GM23248 (cell line): ENCODE measurements around the gene TLK1. TPM values are rescaled to one million over a fixed set of nuclear protein-coding genes. Genes with fewer than 3 reads are reported as not detected.

Source experiments
- DNase-seq: peaks from one replicate; pipeline ENCODE4 v3.0.0-alpha.2; 2015
- H2AFZ ChIP-seq: fragments of 200-600 bp; sonication (generic); 2 replicates; pipeline ENCODE4 v1.6.1; 2016; ENCODE audit warnings: antibody characterized with exemption
- H3F3A ChIP-seq: fragments of 200-600 bp; sonication (generic); 2 replicates; pipeline ENCODE4 v1.6.1; 2016; ENCODE audit warnings: mild to moderate bottlenecking, antibody characterized with exemption, mixed run types; ENCODE audit not compliant: insufficient read depth
- H3K27ac ChIP-seq: fragments of 200-600 bp; sonication (generic); 2 replicates; pipeline ENCODE4 v1.5.1; 2016; ENCODE audit warnings: mild to moderate bottlenecking
- H3K27me3 ChIP-seq: fragments of 200-600 bp; sonication (generic); replicated peaks from 2 replicates; pipeline ENCODE4 v1.6.1; 2016; ENCODE audit warnings: mild to moderate bottlenecking; ENCODE audit not compliant: insufficient read depth
- H3K36me3 ChIP-seq: fragments of 200-600 bp; sonication (generic); 2 replicates; pipeline ENCODE4 v1.6.1; 2016; ENCODE audit warnings: low read depth, mild to moderate bottlenecking
- H3K4me1 ChIP-seq: fragments of 200-600 bp; sonication (generic); 2 replicates; pipeline ENCODE4 v1.6.1; 2016; ENCODE audit warnings: mild to moderate bottlenecking; ENCODE audit not compliant: insufficient read depth
- H3K4me2 ChIP-seq: fragments of 200-600 bp; sonication (generic); one replicate; pipeline ENCODE4 v1.6.1; 2016; ENCODE audit warnings: mild to moderate bottlenecking; ENCODE audit not compliant: unreplicated experiment
- H3K4me3 ChIP-seq: fragments of 200-600 bp; sonication (generic); 2 replicates; pipeline ENCODE4 v1.5.1; 2016; ENCODE audit warnings: mild to moderate bottlenecking
- H3K79me2 ChIP-seq: fragments of 200-600 bp; sonication (generic); 2 replicates; pipeline ENCODE4 v1.6.1; 2016; ENCODE audit warnings: mild to moderate bottlenecking; ENCODE audit not compliant: insufficient read depth
- H3K9ac ChIP-seq: fragments of 200-600 bp; sonication (generic); 2 replicates; pipeline ENCODE4 v1.6.1; 2016; ENCODE audit warnings: mild to moderate bottlenecking
- H3K9me2 ChIP-seq: fragments of 200-600 bp; sonication (generic); 2 replicates; pipeline ENCODE4 v1.6.1; 2016; ENCODE audit warnings: mixed run types, mild to moderate bottlenecking, moderate library complexity; ENCODE audit not compliant: insufficient read depth
- H3K9me3 ChIP-seq: fragments of 200-600 bp; sonication (generic); one replicate; pipeline ENCODE4 v1.6.1; 2017; ENCODE audit warnings: low read depth
- H4K20me1 ChIP-seq: fragments of 200-600 bp; sonication (generic); 2 replicates; pipeline ENCODE4 v1.6.0; 2016; ENCODE audit not compliant: insufficient read depth
- EZH2 ChIP-seq: fragments of 200-600 bp; sonication (generic); IDR thresholded peaks from 2 replicates; pipeline ENCODE4 v1.6.1; 2018; ENCODE audit warnings: antibody characterized with exemption, mild to moderate bottlenecking; ENCODE audit not compliant: insufficient read depth, poor library complexity, severe bottlenecking
- EZH2phosphoT487 ChIP-seq: fragments of 200-600 bp; sonication (generic); IDR thresholded peaks from 2 replicates; pipeline ENCODE4 v1.6.1; 2018; ENCODE audit warnings: antibody characterized with exemption, moderate library complexity, mild to moderate bottlenecking, low read depth; ENCODE audit not compliant: insufficient read depth
- WGBS, 2 experiments: methylation state at CpG; one replicate each; pipeline ENCODE4 v1.1.6; 2015 to 2017; ENCODE audit warnings: low lambda C conversion rate in 2 of 2, low coverage in 1 of 2; ENCODE audit errors: missing lambda C conversion rate in 2 of 2; 5-methylcytosine and 5-hydroxymethylcytosine counted together
- in situ Hi-C: fragments of 300-500 bp; cut with MboI; formaldehyde crosslinking; loops from 2 replicates; pipeline ENCODE4 v1.15.0; 2020
- polyA plus RNA-seq: library from polyadenylated mRNA; unstranded; fragments of >200 nt; fragmentation: Nextera tagmentation; extraction: Ambion mirVana; gene quantifications from 2 replicates; pipeline ENCODE4 v1.2.1, GENCODE V29; 2016
- total RNA-seq: library from RNA; depleted of rRNA; stranded (reverse); fragments of >200 nt; shearing (Covaris generic); gene quantifications from 2 replicates; pipeline ENCODE4 v1.2.3, GENCODE V29; 2014

Gene TLK1
- total and polyA plus RNA-seq, 2 experiments from 2014 or later: 9.6 to 25.6 TPM

GRCh38 chr2:170966648-170967396 is 193.9 kb downstream of the TLK1 start:
- H3K9me2 ChIP-seq: no peaks in the 10 kb centered on the region
- 85 to 86% methylated on average over 13 of the region's 13 CpGs for WGBS, 2 experiments
- DNase-seq: peak; percentile 36
- H3K79me2 ChIP-seq: peaks cover 5% of the 10 kb centered on the region; the same call in 1 of the 2 replicates
- H3K27me3 ChIP-seq: no peaks in the 10 kb centered on the region
- H3K27ac ChIP-seq: no peak overlapping the region
- H4K20me1 ChIP-seq: no peaks in the 10 kb centered on the region
- no peaks in the 10 kb centered on the region for H3K4me1 ChIP-seq
- no peaks in the 10 kb centered on the region for H3K9me3 ChIP-seq
- H3K36me3 ChIP-seq: peaks cover 52% of the 10 kb centered on the region
- peaks cover 22% of the 10 kb centered on the region for H3F3A ChIP-seq
- in situ Hi-C loops: loop anchor here (10.0 kb wide), 1 partner anchor 458 kb away; no protein-coding TSS in a partner anchor
- no peak overlapping the region for H3K4me3 ChIP-seq
- H2AFZ ChIP-seq: no peak overlapping the region
- H3K9ac ChIP-seq: no peak overlapping the region
- TF ChIP-seq EZH2phosphoT487 (no peak), EZH2 (no peak)
- H3K4me2 ChIP-seq: no peak overlapping the region

- H2AFZ ChIP-seq: no peak overlapping the region
- 80 to 82% methylated on average over 20 of the region's 20 CpGs for WGBS, 2 experiments
- no peak overlapping the region for H3K27ac ChIP-seq
- peaks cover 18% of the 10 kb centered on the region for H3F3A ChIP-seq
- H4K20me1 ChIP-seq: no peaks in the 10 kb centered on the region
- TF ChIP-seq EZH2 (no peak), EZH2phosphoT487 (no peak)
- H3K9me3 ChIP-seq: no peaks in the 10 kb centered on the region
- no peak for DNase-seq
- no peaks in the 10 kb centered on the region for H3K27me3 ChIP-seq
- no peak overlapping the region for H3K4me2 ChIP-seq
- peaks cover 62% of the 10 kb centered on the region for H3K36me3 ChIP-seq
- in situ Hi-C loops: loop anchor here (10.0 kb wide), 1 partner anchor 459 kb away; no protein-coding TSS in a partner anchor
- peaks cover 6% of the 10 kb centered on the region for H3K79me2 ChIP-seq
- H3K4me1 ChIP-seq: no peaks in the 10 kb centered on the region
- H3K9me2 ChIP-seq: no peaks in the 10 kb centered on the region
- no peak overlapping the region for H3K9ac ChIP-seq
- no peak overlapping the region for H3K4me3 ChIP-seq
Measured at GRCh38 chr2:170965446-170966225, 195.1 kb downstream of the TLK1 start.

- Histone ChIP-seq H3K27me3 (no peaks in the 10 kb centered on the region), H3K27ac (no peak overlapping the region), H3F3A (peaks cover 20% of the 10 kb centered on the region), H2AFZ (no peak overlapping the region), H3K4me3 (no peak overlapping the region), H3K4me1 (no peaks in the 10 kb centered on the region), H3K79me2 (peaks cover 13% of the 10 kb centered on the region), H4K20me1 (no peaks in the 10 kb centered on the region), H3K36me3 (peaks cover 80% of the 10 kb centered on the region), H3K9ac (no peak overlapping the region), H3K9me2 (no peaks in the 10 kb centered on the region), H3K9me3 (no peaks in the 10 kb centered on the region), H3K4me2 (no peak overlapping the region)
- 66 to 100% methylated on average over 1 to 5 of the region's 5 CpGs for WGBS, 2 experiments
- no peak for DNase-seq
- TF ChIP-seq EZH2: no peak
- TF ChIP-seq EZH2phosphoT487: no peak
- in situ Hi-C loops: loop anchor here (10.0 kb wide), 1 partner anchor 461 kb away; no protein-coding TSS in a partner anchor
Measured at GRCh38 chr2:170963386-170963785, 197.3 kb downstream of the TLK1 start.

GRCh38 chr2:170953941-170954340 is 206.8 kb downstream of the TLK1 start:
- WGBS, 2 experiments: 81 to 84% methylated on average over 4 of the region's 4 CpGs
- in situ Hi-C loops: no loop called here
- no peak for DNase-seq
- Histone ChIP-seq H3K4me1 (peaks cover 4% of the 10 kb centered on the region), H2AFZ (no peak overlapping the region), H3K4me2 (no peak overlapping the region), H3K9me3 (no peaks in the 10 kb centered on the region), H4K20me1 (no peaks in the 10 kb centered on the region), H3K4me3 (no peak overlapping the region), H3K27ac (no peak overlapping the region), H3K9ac (no peak overlapping the region), H3K36me3 (peaks cover 88% of the 10 kb centered on the region), H3K79me2 (peaks cover 73% of the 10 kb centered on the region), H3K9me2 (no peaks in the 10 kb centered on the region), H3F3A (peaks cover 3% of the 10 kb centered on the region), H3K27me3 (no peaks in the 10 kb centered on the region)
- TF ChIP-seq EZH2 (no peak), EZH2phosphoT487 (no peak)
